ENCODE data around the gene MTHFSD.

Gene MTHFSD

GRCh38 chr16:86522634-86523033, 32.4 kb downstream of the MTHFSD start:
- no peak overlapping the region for H3K4me3 ChIP-seq (ENCODE audit: low read depth, low read length)
- no CpG with 5 or more reads among the region's 16 CpGs for WGBS (ENCODE audit: extremely low coverage, insufficient coverage, insufficient read length)
- no peak overlapping the region for H4K12ac ChIP-seq (ENCODE audit: low read depth, low read length)
- no peaks in the 10 kb centered on the region for H3K79me1 ChIP-seq (ENCODE audit: low read length)
- H3K4me1 ChIP-seq (ENCODE audit: control insufficient read depth in 1 of 2, insufficient read depth in 2 of 2, low read length in 2 of 2) = no peaks in the 10 kb centered on the region
- H3K4ac ChIP-seq (ENCODE audit: low read depth, low read length) = no peak overlapping the region
- no peak overlapping the region for H2BK5ac ChIP-seq (ENCODE audit: low read depth, low read length, poor library complexity)
- H3K9ac ChIP-seq (ENCODE audit: low read length) = no peak overlapping the region
- H3K36me3 ChIP-seq (ENCODE audit: control insufficient read depth in 1 of 2, insufficient read depth in 2 of 2, low read length in 2 of 2) = no peaks in the 10 kb centered on the region
- H3K27ac ChIP-seq (ENCODE audit: low read depth, low read length) = no peak overlapping the region
- no peak overlapping the region for H2AK5ac ChIP-seq (ENCODE audit: low read length)
- no peak overlapping the region for H3K4me2 ChIP-seq (ENCODE audit: low read length)
- no peak overlapping the region for H2BK12ac ChIP-seq (ENCODE audit: low read length)
- H3K9me3 ChIP-seq (ENCODE audit: insufficient read depth, low read depth, low read length) = peaks cover 5% of the 10 kb centered on the region
- H3K23ac ChIP-seq (ENCODE audit: low read length) = no peak overlapping the region
- no peak overlapping the region for H3K14ac ChIP-seq (ENCODE audit: low read length)
- H4K8ac ChIP-seq (ENCODE audit: low read depth, low read length) = no peak overlapping the region
- H3K79me2 ChIP-seq (ENCODE audit: control insufficient read depth, insufficient read depth, low read length, poor library complexity) = no peaks in the 10 kb centered on the region
- no peak overlapping the region for H4K91ac ChIP-seq (ENCODE audit: low read depth, low read length)
- no peaks in the 10 kb centered on the region for H3K27me3 ChIP-seq (ENCODE audit: insufficient read depth, low read length)
- H2AFZ ChIP-seq (ENCODE audit: insufficient read depth, low read length, poor library complexity) = no peak overlapping the region
- H2BK120ac ChIP-seq (ENCODE audit: insufficient read depth, low read length, poor library complexity) = no peak overlapping the region
- DNase-seq = no peak
- H3K18ac ChIP-seq (ENCODE audit: low read length) = no peak overlapping the region

- Histone ChIP-seq H3K79me2 (ENCODE audit: control insufficient read depth, insufficient read depth, low read length, poor library complexity) (no peaks in the 10 kb centered on the region), H2BK120ac (ENCODE audit: insufficient read depth, low read length, poor library complexity) (no peak overlapping the region), H3K79me1 (ENCODE audit: low read length) (no peaks in the 10 kb centered on the region), H3K18ac (ENCODE audit: low read length) (no peak overlapping the region), H3K4me1 (ENCODE audit: control insufficient read depth in 1 of 2, insufficient read depth in 2 of 2, low read length in 2 of 2) (peaks cover 0 to 3% of the 10 kb centered on the region in 2 experiments), H2AK5ac (ENCODE audit: low read length) (no peak overlapping the region), H3K27me3 (ENCODE audit: insufficient read depth, low read length) (peaks cover 7% of the 10 kb centered on the region), H3K4me3 (ENCODE audit: low read depth, low read length) (peak overlapping the region; percentile 7), H2AFZ (ENCODE audit: insufficient read depth, low read length, poor library complexity) (no peak overlapping the region), H3K4ac (ENCODE audit: low read depth, low read length) (no peak overlapping the region), H3K23ac (ENCODE audit: low read length) (no peak overlapping the region), H3K27ac (ENCODE audit: low read depth, low read length) (no peak overlapping the region), H3K4me2 (ENCODE audit: low read length) (no peak overlapping the region), H3K14ac (ENCODE audit: low read length) (no peak overlapping the region), H2BK12ac (ENCODE audit: low read length) (no peak overlapping the region), H4K8ac (ENCODE audit: low read depth, low read length) (no peak overlapping the region), H3K9me3 (ENCODE audit: insufficient read depth, low read depth, low read length) (peaks cover 5% of the 10 kb centered on the region), H3K9ac (ENCODE audit: low read length) (no peak overlapping the region), H2BK5ac (ENCODE audit: low read depth, low read length, poor library complexity) (no peak overlapping the region), H3K36me3 (ENCODE audit: control insufficient read depth in 1 of 2, insufficient read depth in 2 of 2, low read length in 2 of 2) (no peaks in the 10 kb centered on the region), H4K12ac (ENCODE audit: low read depth, low read length) (no peak overlapping the region), H4K91ac (ENCODE audit: low read depth, low read length) (no peak overlapping the region)
- WGBS (ENCODE audit: extremely low coverage, insufficient coverage, insufficient read length) = no CpG with 5 or more reads among the region's 35 CpGs
- DNase-seq = no peak
Observed at GRCh38 chr16:86521236-86522197, 33.5 kb downstream of the MTHFSD start.

GRCh38 chr16:86520317-86521210, 34.5 kb downstream of the MTHFSD start:
- Histone ChIP-seq H3K23ac (ENCODE audit: low read length) (no peak overlapping the region), H3K4me1 (ENCODE audit: control insufficient read depth in 1 of 2, insufficient read depth in 2 of 2, low read length in 2 of 2) (peaks cover 3 to 5% of the 10 kb centered on the region in 2 experiments), H4K8ac (ENCODE audit: low read depth, low read length) (no peak overlapping the region), H3K18ac (ENCODE audit: low read length) (no peak overlapping the region), H2AFZ (ENCODE audit: insufficient read depth, low read length, poor library complexity) (no peak overlapping the region), H3K79me1 (ENCODE audit: low read length) (no peaks in the 10 kb centered on the region), H3K79me2 (ENCODE audit: control insufficient read depth, insufficient read depth, low read length, poor library complexity) (no peaks in the 10 kb centered on the region), H3K14ac (ENCODE audit: low read length) (no peak overlapping the region), H3K9ac (ENCODE audit: low read length) (no peak overlapping the region), H3K27ac (ENCODE audit: low read depth, low read length) (no peak overlapping the region), H3K4me3 (ENCODE audit: low read depth, low read length) (no peak overlapping the region), H2BK5ac (ENCODE audit: low read depth, low read length, poor library complexity) (no peak overlapping the region), H4K12ac (ENCODE audit: low read depth, low read length) (no peak overlapping the region), H3K9me3 (ENCODE audit: insufficient read depth, low read depth, low read length) (peaks cover 2% of the 10 kb centered on the region), H3K4ac (ENCODE audit: low read depth, low read length) (no peak overlapping the region), H2AK5ac (ENCODE audit: low read length) (no peak overlapping the region), H2BK12ac (ENCODE audit: low read length) (no peak overlapping the region), H4K91ac (ENCODE audit: low read depth, low read length) (no peak overlapping the region), H3K27me3 (ENCODE audit: insufficient read depth, low read length) (peaks cover 17% of the 10 kb centered on the region), H2BK120ac (ENCODE audit: insufficient read depth, low read length, poor library complexity) (no peak overlapping the region), H3K36me3 (ENCODE audit: control insufficient read depth in 1 of 2, insufficient read depth in 2 of 2, low read length in 2 of 2) (no peaks in the 10 kb centered on the region), H3K4me2 (ENCODE audit: low read length) (no peak overlapping the region)
- no peak for DNase-seq
- no CpG with 5 or more reads among the region's 30 CpGs for WGBS (ENCODE audit: extremely low coverage, insufficient coverage, insufficient read length)

- Histone ChIP-seq H3K36me3 (ENCODE audit: control insufficient read depth in 1 of 2, insufficient read depth in 2 of 2, low read length in 2 of 2) (no peaks in the 10 kb centered on the region), H3K18ac (ENCODE audit: low read length) (no peak overlapping the region), H2BK5ac (ENCODE audit: low read depth, low read length, poor library complexity) (no peak overlapping the region), H3K79me2 (ENCODE audit: control insufficient read depth, insufficient read depth, low read length, poor library complexity) (no peaks in the 10 kb centered on the region), H4K12ac (ENCODE audit: low read depth, low read length) (no peak overlapping the region), H3K9ac (ENCODE audit: low read length) (no peak overlapping the region), H3K79me1 (ENCODE audit: low read length) (no peaks in the 10 kb centered on the region), H3K4ac (ENCODE audit: low read depth, low read length) (no peak overlapping the region), H2BK120ac (ENCODE audit: insufficient read depth, low read length, poor library complexity) (no peak overlapping the region), H3K14ac (ENCODE audit: low read length) (no peak overlapping the region), H2BK12ac (ENCODE audit: low read length) (no peak overlapping the region), H2AK5ac (ENCODE audit: low read length) (no peak overlapping the region), H4K91ac (ENCODE audit: low read depth, low read length) (no peak overlapping the region), H3K27ac (ENCODE audit: low read depth, low read length) (no peak overlapping the region), H3K27me3 (ENCODE audit: insufficient read depth, low read length) (peaks cover 25% of the 10 kb centered on the region), H4K8ac (ENCODE audit: low read depth, low read length) (no peak overlapping the region), H3K4me2 (ENCODE audit: low read length) (no peak overlapping the region), H3K4me1 (ENCODE audit: control insufficient read depth in 1 of 2, insufficient read depth in 2 of 2, low read length in 2 of 2) (peaks cover 4 to 5% of the 10 kb centered on the region in 2 experiments), H3K9me3 (ENCODE audit: insufficient read depth, low read depth, low read length) (peaks cover 2% of the 10 kb centered on the region), H3K4me3 (ENCODE audit: low read depth, low read length) (peak overlapping the region; percentile 31), H3K23ac (ENCODE audit: low read length) (no peak overlapping the region), H2AFZ (ENCODE audit: insufficient read depth, low read length, poor library complexity) (no peak overlapping the region)
- no CpG with 5 or more reads among the region's 31 CpGs for WGBS (ENCODE audit: extremely low coverage, insufficient coverage, insufficient read length)
- peak; percentile 25 to 72 for DNase-seq
Observed at GRCh38 chr16:86519649-86520316, 35.3 kb downstream of the MTHFSD start.

All from trophoblast cell (in vitro differentiated cells and primary cell).